ENCODE data around the gene FAM193A.
"Not testable (repeated sequence)": the region's sequence is repeated elsewhere in the genome, so short reads cannot be mapped to it uniquely, and the experiment has no call there.

Gene FAM193A

GRCh38 chr4:2750719-2751605 is 214.5 kb downstream of the FAM193A start:
- no peak for DNase-seq (ENCODE audit: low spot score)

GRCh38 chr4:2753436-2753835 is 217.0 kb downstream of the FAM193A start:
- no peak for DNase-seq (ENCODE audit: low spot score)

GRCh38 chr4:2754848-2755819 is 218.7 kb downstream of the FAM193A start:
- DNase-seq (ENCODE audit: low spot score): no peak

GRCh38 chr4:2755821-2756690 is 219.6 kb downstream of the FAM193A start, which contains the start of gene TNIP2:
Gene TNIP2, minus strand, starts transcription at chr4:2756336. Its CDS starts 47 bp downstream, at chr4:2756289.
- peak; percentile 90 for DNase-seq (ENCODE audit: low spot score)

GRCh38 chr4:2756691-2757350 is 220.4 kb downstream of the FAM193A start:
- no peak for DNase-seq (ENCODE audit: low spot score)

GRCh38 chr4:2757426-2757825 is 221.0 kb downstream of the FAM193A start:
- DNase-seq (ENCODE audit: low spot score): no peak

DNA sequence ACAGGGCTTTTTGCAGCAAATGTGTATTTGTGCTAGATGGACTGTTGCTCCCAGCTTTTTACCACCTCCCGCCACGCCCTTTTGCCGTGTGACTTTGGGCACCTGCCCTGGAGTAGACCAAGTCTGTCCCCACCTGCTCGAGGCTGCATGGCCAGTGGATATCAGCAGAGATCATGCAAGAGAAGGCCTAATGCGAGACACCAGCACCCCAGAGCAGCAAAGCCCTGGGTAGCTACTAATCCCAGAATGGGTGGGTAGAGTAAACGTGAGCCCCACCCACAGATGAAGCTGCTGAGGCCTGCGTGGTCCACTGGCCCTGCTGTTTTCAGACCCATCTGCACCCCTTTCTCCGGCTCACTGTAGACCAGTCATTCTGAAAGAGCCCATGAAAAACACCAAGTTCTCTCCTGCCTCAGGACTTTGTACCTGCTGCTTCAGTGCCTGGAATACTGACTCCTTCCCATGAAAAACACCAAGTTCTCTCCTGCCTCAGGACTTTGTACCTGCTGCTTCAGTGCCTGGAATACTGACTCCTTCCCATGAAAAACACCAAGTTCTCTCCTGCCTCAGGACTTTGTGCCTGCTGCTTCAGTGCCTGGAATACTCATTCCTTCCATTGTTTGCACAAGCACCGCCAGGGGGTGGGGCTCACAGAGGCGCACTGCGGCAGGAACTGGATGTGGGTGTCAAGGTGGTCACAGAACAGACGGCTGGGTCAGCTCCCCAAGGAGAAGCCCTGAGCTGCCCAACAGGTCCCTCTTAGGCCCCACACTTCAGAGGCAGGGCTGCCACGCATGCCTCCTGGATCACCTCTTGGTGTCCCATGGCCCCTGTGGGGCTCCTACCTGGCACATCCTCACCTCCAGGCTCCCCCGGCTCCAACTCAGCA is 224.8 kb downstream of the FAM193A start:
- DNase-seq (ENCODE audit: low spot score): no peak

DNA sequence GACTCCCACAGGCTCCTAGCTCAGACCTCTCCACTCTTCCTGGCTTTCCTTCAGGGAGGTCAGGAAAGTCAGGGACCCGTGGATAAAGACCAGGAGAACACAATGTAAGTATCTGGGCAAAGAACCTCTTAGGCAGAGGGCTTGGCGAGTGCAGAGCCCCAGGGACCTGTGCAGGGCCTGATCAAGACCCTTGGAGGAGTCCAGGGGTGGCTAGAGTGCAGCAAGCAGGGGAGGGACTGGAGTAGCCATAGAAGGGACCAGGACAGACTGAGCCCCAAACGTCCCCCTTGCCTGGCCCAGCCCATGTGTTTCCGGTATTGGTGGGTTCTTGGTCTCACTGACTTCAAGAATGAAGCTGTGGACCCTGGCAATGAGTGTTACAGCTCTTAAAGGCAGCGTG is 225.6 kb downstream of the FAM193A start:
- DNase-seq (ENCODE audit: low spot score): no peak

GRCh38 chr4:2762486-2763370 is 226.3 kb downstream of the FAM193A start:
- DNase-seq (ENCODE audit: low spot score): not testable (repeated sequence)

DNA sequence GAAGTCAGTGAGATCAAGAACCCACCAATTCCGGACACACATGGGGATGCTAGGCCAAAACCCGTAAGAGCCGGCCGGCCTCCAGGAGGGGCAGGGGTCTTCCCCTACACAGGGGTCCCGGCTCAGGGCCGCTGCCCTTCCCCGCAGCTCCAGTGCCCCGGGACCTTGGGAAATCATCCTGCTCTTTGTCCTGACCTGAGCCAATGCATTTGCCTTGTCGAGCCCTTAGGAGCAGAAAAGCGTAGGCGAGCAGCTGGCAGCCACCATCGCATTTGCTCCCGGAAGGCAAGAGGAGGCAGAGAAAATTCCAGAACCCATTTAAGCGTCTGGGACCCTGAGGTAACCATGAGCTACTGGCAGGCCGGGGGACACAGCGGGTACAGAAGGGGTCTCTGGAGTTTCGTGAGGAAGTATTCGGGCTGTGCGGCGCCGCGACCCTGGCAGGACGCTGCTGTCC is 227.1 kb downstream of the FAM193A start:
- DNase-seq (ENCODE audit: low spot score): no peak

DNA sequence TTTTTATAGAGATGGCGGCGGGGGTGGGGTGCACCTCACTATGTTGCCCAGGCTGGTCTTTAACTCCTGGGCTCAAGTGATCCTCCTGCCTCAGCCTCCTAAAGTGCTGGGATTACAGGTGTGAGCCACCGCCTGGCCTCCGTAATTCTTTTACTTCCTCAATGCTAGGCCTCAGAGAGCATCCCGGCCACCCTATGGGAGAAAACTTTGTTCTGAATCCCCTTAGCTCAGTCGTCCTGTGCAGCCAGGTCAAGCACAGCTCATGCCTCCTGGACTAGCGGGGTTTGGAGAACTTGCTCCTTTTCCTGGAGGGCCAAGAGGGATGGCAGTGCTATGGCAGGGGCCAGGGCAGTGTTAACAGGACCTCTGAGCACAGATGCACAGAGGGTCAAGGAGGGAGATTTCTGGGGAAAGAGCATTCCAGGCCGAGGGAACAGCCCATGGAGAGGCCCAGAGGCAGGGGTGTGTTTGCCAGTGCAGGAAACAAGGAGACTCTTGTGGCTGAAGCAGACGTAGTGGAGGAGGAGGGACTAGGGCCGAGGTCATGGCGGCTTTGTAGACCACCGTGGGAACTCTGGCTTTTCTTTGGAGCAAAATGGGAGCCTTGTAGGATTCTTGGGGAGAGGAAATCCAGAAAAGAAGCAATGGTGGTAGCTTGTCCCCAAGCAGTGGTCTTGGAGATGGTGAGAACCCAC is 229.5 kb downstream of the FAM193A start:
- DNase-seq (ENCODE audit: low spot score): no peak

- no peak for DNase-seq (ENCODE audit: low spot score)
Observed at GRCh38 chr4:2767046-2767704, 230.7 kb downstream of the FAM193A start.

- DNase-seq (ENCODE audit: low spot score): no peak
Observed at GRCh38 chr4:2767705-2768074, 231.2 kb downstream of the FAM193A start.

DNA sequence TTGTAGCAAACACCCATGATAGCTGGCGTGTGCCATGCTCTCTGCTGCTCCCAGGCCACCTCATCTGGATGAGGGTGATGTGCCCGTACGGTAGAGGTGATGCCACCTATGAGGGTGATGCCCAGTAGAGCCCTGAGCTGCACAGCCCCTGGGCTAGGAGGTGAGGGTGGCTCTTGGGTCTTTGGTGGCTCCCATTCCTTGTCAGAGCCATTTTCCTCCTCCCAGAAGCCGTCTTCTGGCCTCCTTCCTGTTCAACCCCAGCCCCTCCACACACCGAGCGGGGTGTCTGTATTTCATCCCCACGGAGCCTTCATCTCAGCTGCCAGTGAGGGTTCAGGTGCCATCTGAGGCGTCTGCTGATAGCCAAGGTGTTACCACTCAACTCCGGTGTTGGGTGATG is 231.7 kb downstream of the FAM193A start:
- no peak for DNase-seq (ENCODE audit: low spot score)

DNA sequence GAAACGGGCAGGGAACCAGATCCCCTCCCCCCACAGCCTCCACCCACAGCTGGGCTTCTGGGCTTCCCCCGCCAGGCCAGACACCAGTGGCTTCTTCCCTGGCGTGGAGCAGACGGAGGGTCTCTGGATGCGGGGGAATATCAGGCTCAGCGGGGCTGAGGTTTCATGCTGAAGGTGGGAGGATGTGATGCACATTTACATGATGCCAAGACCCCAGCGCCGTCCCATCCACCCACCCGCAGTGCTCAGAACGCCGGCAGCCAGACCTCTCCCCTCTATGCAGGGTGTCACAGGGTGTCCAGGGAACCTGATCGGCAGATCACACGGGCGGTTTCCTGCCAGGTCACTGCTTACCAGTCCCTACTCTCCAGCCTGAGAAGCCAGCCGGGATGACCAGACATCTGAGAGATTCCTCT is 232.5 kb downstream of the FAM193A start:
- no peak for DNase-seq (ENCODE audit: low spot score)

DNA sequence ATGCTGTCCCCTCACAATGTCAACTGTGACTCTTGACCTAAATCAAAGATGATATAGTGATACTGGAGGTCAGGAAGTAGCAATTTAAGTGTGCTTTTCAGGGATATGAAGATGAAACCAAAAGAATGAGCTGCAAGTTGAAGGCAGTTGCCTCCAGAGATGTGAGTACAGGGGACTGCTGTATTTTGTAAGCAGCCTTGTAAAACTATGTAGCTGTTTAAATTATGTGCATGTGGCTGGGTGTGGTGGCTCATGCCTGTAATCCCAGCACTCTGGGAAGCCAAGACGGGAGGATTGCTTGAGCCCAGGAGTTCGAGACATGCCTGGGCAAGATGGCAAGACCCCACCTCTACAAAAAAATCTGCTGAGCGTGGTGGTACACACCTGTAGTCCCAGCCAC is 234.8 kb downstream of the FAM193A start:
- DNase-seq (ENCODE audit: low spot score): no peak

GRCh38 chr4:2780643-2781042 is 244.2 kb downstream of the FAM193A start:
- not testable (repeated sequence) for DNase-seq (ENCODE audit: low spot score)

- no peak for DNase-seq (ENCODE audit: low spot score)
Observed at GRCh38 chr4:2781911-2782310, 245.5 kb downstream of the FAM193A start.

Measured in left forelimb (tissue), 1 donor.